BLaER1 treated with 17β-estradiol and CSF1 and Interleukin-3, amounts not matched to agents 10 nM and 100 nM (cell line): ENCODE results near the gene USP17L19.
"Not testable (repeated sequence)": the region's sequence is repeated elsewhere in the genome, so short reads cannot be mapped to it uniquely, and the experiment has no call there.

Source experiments
- H3K27ac ChIP-seq, 11 experiments: shearing (Covaris generic); formaldehyde crosslinking; 2 replicates each; pipeline ENCODE4 v1.8.1; 2022
- H3K27me3 ChIP-seq, 11 experiments: shearing (Covaris generic); formaldehyde crosslinking; 2 replicates each; pipeline ENCODE4 v1.8.1; 2022
- H3K36me3 ChIP-seq, 11 experiments: shearing (Covaris generic); formaldehyde crosslinking; 2 replicates each; pipeline ENCODE4 v1.8.1; 2022
- H3K4me1 ChIP-seq, 10 experiments: shearing (Covaris generic); formaldehyde crosslinking; 2 replicates each; pipeline ENCODE4 v1.8.1; 2022
- H3K4me2 ChIP-seq, 11 experiments: shearing (Covaris generic); formaldehyde crosslinking; 2 replicates each; pipeline ENCODE4 v1.8.1; 2022
- H3K4me3 ChIP-seq, 10 experiments: shearing (Covaris generic); formaldehyde crosslinking; 2 replicates each; pipeline ENCODE4 v1.8.1; 2022
- H3K9ac ChIP-seq, 11 experiments: shearing (Covaris generic); formaldehyde crosslinking; 2 replicates each; pipeline ENCODE4 v1.8.1; 2022
- H3K9me3 ChIP-seq, 11 experiments: shearing (Covaris generic); formaldehyde crosslinking; replicated peaks in 1 of 11; 2 replicates each; pipeline ENCODE4 v1.8.1; 2022
- H4K20me1 ChIP-seq, 11 experiments: shearing (Covaris generic); formaldehyde crosslinking; 2 replicates each; pipeline ENCODE4 v1.8.1; 2022

The USP17L19 gene

GRCh38 chr4:9271719-9272118 is 18.5 kb downstream of the USP17L19 start:
- H3K36me3 ChIP-seq, H3K4me3 ChIP-seq, H4K20me1 ChIP-seq, H3K9ac ChIP-seq, H3K4me1 ChIP-seq, H3K27me3 ChIP-seq, H3K9me3 ChIP-seq, H3K4me2 ChIP-seq, H3K27ac ChIP-seq: not testable (repeated sequence)
